Urinary bladder (tissue), 4 donors: ENCODE results near the gene SIGLEC8. TPM values are rescaled to one million over a fixed set of nuclear protein-coding genes. Genes with fewer than 3 reads are reported as not detected.
"Not testable (repeated sequence)": the region's sequence is repeated elsewhere in the genome, so short reads cannot be mapped to it uniquely, and the experiment has no call there.

ENCODE experiments used
- DNase-seq: peaks from one replicate; pipeline ENCODE4 v3.0.0-alpha.2; 2015; ENCODE audit errors: extremely low spot score
- H3K27ac ChIP-seq: one replicate; pipeline ENCODE4 v1.5.1; 2013; ENCODE audit warnings: low read depth, mild to moderate bottlenecking, moderate library complexity
- H3K36me3 ChIP-seq: one replicate; pipeline ENCODE4 v1.6.1; 2013; ENCODE audit warnings: mild to moderate bottlenecking, moderate library complexity; ENCODE audit not compliant: insufficient read depth
- H3K4me1 ChIP-seq: one replicate; pipeline ENCODE4 v1.6.1; 2013; ENCODE audit warnings: mild to moderate bottlenecking, moderate library complexity; ENCODE audit not compliant: insufficient read depth
- H3K4me3 ChIP-seq: one replicate; pipeline ENCODE4 v1.5.1; 2013; ENCODE audit warnings: low read depth, low read length
- WGBS: extraction: QIAGEN DNeasy Blood & Tissue Kit; methylation state at CpG from one replicate; pipeline ENCODE4 v1.1.7; 2013; 5-methylcytosine and 5-hydroxymethylcytosine counted together
- polyA plus RNA-seq: library from polyadenylated mRNA; stranded (reverse); fragments of 200-250 nt; gene quantifications from one replicate; pipeline ENCODE4 v1.2.3, GENCODE V29; 2013
- total RNA-seq: library from RNA; depleted of rRNA; stranded (reverse); fragments of >200 nt; gene quantifications from one replicate; pipeline ENCODE4 v1.2.3, GENCODE V29; 2014
- donor health status: healthy with polysubstance abuse.
- donor health status: healthy.

Gene SIGLEC8
- 0.90 TPM for total RNA-seq
- polyA plus RNA-seq, result 0.61 TPM

- H3K4me3 ChIP-seq, result no peak within 1 kb of the TSS
- no peak for DNase-seq
- no peaks in the 10 kb centered on the region for H3K36me3 ChIP-seq
- no peak within 1 kb of the TSS for H3K27ac ChIP-seq
- 62% methylated on average over 10 of the region's 10 CpGs for WGBS
- no peaks in the 10 kb centered on the region for H3K4me1 ChIP-seq
Measured at GRCh38 chr19:51458051-51458645, at the start of gene SIGLEC8. SIGLEC8 (minus strand) TSS chr19:51458454; CDS start chr19:51458387, 67 bp downstream.

- no peak overlapping the region for H3K4me3 ChIP-seq
- DNase-seq, result no peak
- WGBS, result 65% methylated on average over 6 of the region's 6 CpGs
- no peaks in the 10 kb centered on the region for H3K36me3 ChIP-seq
- H3K27ac ChIP-seq, result no peak overlapping the region
- no peaks in the 10 kb centered on the region for H3K4me1 ChIP-seq
Measured at GRCh38 chr19:51507640-51508058, 49.4 kb upstream of the SIGLEC8 start.

- WGBS, result 47% methylated on average over 3 of the region's 3 CpGs
- no peak overlapping the region for H3K27ac ChIP-seq
Measured at GRCh38 chr19:51507192-51507591, 48.9 kb upstream of the SIGLEC8 start.

GRCh38 chr19:51505904-51506303 is 47.6 kb upstream of the SIGLEC8 start:
- no peaks in the 10 kb centered on the region for H3K36me3 ChIP-seq
- no peak for DNase-seq
- H3K27ac ChIP-seq, result no peak overlapping the region
- no peaks in the 10 kb centered on the region for H3K4me1 ChIP-seq
- WGBS, result 33% methylated on average over 3 of the region's 3 CpGs
- no peak overlapping the region for H3K4me3 ChIP-seq

More at GRCh38 chr19:51507192-51507591, 48.9 kb upstream of the SIGLEC8 start:
- no peaks in the 10 kb centered on the region for H3K36me3 ChIP-seq
- no peak overlapping the region for H3K4me3 ChIP-seq
- H3K4me1 ChIP-seq, result no peaks in the 10 kb centered on the region
- no peak for DNase-seq

- no peak for DNase-seq
- Histone ChIP-seq H3K4me1 (no peaks in the 10 kb centered on the region), H3K4me3 (no peak overlapping the region), H3K27ac (no peak overlapping the region), H3K36me3 (no peaks in the 10 kb centered on the region)
- WGBS, result 50% methylated on average over 3 of the region's 3 CpGs
Measured at GRCh38 chr19:51503896-51504295, 45.6 kb upstream of the SIGLEC8 start.

DNA sequence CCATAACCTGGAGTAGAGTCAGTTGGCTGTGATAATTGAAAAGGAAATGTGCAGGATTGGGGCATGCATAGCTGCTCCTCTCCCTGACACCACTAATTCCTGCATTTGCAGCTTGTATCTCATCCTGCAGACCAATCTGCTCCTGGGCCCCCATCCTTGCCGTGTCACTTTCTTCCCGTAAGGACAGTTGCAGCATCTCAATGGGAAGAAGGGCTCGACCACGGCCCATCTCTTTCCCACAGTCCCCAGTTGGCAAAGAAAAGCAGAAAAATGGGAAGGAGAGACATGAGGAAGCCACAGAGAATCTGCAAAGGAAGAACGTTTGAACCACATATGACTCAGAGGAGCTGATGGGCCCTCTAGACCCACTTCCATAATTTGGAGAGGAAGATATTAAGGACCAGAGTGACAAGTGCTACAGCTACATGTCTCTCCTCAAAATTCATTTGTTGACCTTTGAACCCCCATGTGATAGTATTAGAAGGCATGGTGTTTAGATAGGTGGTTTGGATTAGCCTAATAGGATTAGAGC is 45.1 kb upstream of the SIGLEC8 start:
- Histone ChIP-seq H3K4me3 (no peak overlapping the region), H3K27ac (no peak overlapping the region), H3K36me3 (no peaks in the 10 kb centered on the region), H3K4me1 (no peaks in the 10 kb centered on the region)
- WGBS, result 78% methylated on average over 5 of the region's 5 CpGs
- no peak for DNase-seq

GRCh38 chr19:51501594-51502263 is 43.5 kb upstream of the SIGLEC8 start, which contains the start of gene SIGLEC12:
SIGLEC12 (minus strand) TSS chr19:51501800; CDS start chr19:51501733, 67 bp downstream.
- H3K4me3 ChIP-seq, result no peak within 1 kb of the TSS
- H3K4me1 ChIP-seq, result no peaks in the 10 kb centered on the region
- no peaks in the 10 kb centered on the region for H3K36me3 ChIP-seq
- WGBS, result 63% methylated on average over 12 of the region's 12 CpGs
- no peak for DNase-seq
- no peak within 1 kb of the TSS for H3K27ac ChIP-seq

- H3K36me3 ChIP-seq, DNase-seq, H3K27ac ChIP-seq, H3K4me1 ChIP-seq, H3K4me3 ChIP-seq: not testable (repeated sequence)
- WGBS, result 39% methylated on average over 8 of the region's 8 CpGs
Measured at GRCh38 chr19:51500931-51501330, 42.7 kb upstream of the SIGLEC8 start.

DNA sequence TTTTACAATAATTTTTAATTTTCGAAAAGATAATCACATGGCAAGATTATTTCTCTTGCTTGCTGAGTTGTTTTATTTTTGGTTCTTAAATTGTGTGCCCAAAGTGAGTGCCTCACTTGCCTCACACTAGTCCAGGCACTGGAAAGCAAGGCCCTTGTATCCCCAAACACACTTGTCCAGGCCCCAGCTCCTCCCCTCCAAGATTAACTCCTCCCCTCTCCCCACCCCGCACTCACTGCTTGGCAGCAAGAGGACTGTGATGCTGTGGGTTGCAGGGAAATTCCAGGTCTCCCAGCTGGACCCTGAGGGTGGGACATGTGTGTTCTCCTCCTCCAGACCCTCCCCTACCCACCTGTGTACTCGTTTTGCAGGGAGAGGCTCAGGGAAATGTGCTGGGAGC is 39.4 kb upstream of the SIGLEC8 start:
- no peaks in the 10 kb centered on the region for H3K4me1 ChIP-seq
- no peak overlapping the region for H3K4me3 ChIP-seq
- H3K36me3 ChIP-seq, result no peaks in the 10 kb centered on the region
- 43% methylated on average over 3 of the region's 3 CpGs for WGBS
- no peak for DNase-seq
- H3K27ac ChIP-seq, result no peak overlapping the region

DNA sequence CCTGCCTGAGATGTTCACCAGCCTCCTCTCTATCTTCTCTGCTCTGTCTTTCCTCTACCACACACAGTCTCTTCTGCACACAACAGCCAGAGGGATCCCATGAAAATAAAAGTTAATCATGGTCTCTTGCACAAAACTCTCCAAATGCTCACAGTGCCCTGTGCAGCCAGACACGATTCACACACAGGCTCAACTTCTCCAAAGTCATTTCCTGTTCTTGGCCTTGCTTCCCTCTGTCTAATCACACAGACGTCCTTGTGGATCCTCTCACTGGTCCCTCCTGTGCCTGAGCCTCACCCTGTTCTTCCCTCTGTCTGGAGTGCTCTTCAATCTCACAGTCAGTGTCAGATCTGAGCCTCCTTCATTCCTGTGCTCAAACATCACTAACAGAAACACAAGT is 35.5 kb upstream of the SIGLEC8 start:
- 29% methylated on average over 2 of the region's 2 CpGs for WGBS
- H3K4me1 ChIP-seq, result no peaks in the 10 kb centered on the region

DNA sequence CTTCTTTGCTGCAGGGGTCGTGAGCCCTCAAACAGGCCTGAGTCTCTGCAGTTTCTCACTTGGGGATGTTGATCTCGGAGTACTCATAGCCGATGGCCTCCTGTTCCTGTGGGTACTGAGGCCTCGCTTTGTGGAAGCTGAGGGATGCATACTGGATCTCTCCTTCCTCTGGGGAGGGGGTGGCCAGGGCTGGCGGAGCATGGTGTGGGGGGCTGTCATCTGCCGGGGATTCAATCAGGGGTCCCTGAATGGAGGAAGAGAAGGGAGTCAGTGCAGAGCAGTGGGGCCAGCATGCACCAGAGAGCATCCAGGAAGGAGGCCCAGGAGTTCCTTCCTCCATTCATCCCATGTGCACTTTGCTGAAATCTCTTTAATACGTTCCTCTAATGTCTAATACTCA is 33.3 kb upstream of the SIGLEC8 start:
- no peak for DNase-seq
- WGBS, result 78% methylated on average over 7 of the region's 7 CpGs
- no peaks in the 10 kb centered on the region for H3K4me1 ChIP-seq
- H3K27ac ChIP-seq, result no peak overlapping the region
- no peak overlapping the region for H3K4me3 ChIP-seq
- H3K36me3 ChIP-seq, result no peaks in the 10 kb centered on the region

More for the DNA sequence above, 35.5 kb upstream of the SIGLEC8 start:
- H3K4me3 ChIP-seq, result no peak overlapping the region
- H3K27ac ChIP-seq, result no peak overlapping the region
- no peaks in the 10 kb centered on the region for H3K36me3 ChIP-seq
- no peak for DNase-seq

- DNase-seq, result no peak
- Histone ChIP-seq H3K36me3 (no peaks in the 10 kb centered on the region), H3K27ac (no peak overlapping the region), H3K4me3 (no peak overlapping the region), H3K4me1 (no peaks in the 10 kb centered on the region)
- WGBS, result 50% methylated on average over 14 of the region's 14 CpGs
Measured at GRCh38 chr19:51490676-51491075, 32.4 kb upstream of the SIGLEC8 start.

- H3K4me3 ChIP-seq, result no peak overlapping the region
- DNase-seq, result no peak
- no peaks in the 10 kb centered on the region for H3K36me3 ChIP-seq
- H3K4me1 ChIP-seq, result no peaks in the 10 kb centered on the region
- H3K27ac ChIP-seq, result no peak overlapping the region
- WGBS, result 57% methylated on average over 2 of the region's 2 CpGs
Measured at GRCh38 chr19:51489113-51489512, 30.9 kb upstream of the SIGLEC8 start.

DNA sequence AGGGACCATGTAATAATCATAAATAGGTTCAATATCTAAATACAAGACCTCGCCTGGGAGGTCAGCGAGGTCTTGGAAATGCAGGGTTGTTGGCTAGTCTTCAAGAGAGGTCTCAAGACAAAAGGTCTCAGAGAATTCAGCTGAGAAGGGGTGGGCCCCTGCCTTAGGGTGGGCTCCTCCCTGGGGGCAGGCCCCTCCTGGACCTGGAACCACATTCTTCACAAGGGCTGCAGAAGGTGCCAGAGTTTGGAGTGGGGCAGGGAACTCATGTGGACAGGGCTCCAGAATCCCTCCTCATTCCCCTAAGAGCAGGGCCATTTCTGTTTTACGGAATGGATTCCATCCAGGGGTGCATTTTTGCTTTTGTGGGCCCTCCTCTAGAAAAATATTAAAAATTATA is 30.2 kb upstream of the SIGLEC8 start:
- 66% methylated on average over 3 of the region's 3 CpGs for WGBS
- no peaks in the 10 kb centered on the region for H3K4me1 ChIP-seq
- no peaks in the 10 kb centered on the region for H3K36me3 ChIP-seq
- no peak for DNase-seq
- H3K4me3 ChIP-seq, result no peak overlapping the region
- H3K27ac ChIP-seq, result no peak overlapping the region
